GM20000 (cell line): ENCODE data around the gene PYHIN1.

Source experiments
- DNase-seq: peaks from one replicate; pipeline ENCODE4 v3.0.0; 2012; ENCODE audit warnings: low spot score
- TF ChIP-seq, protein P1 (sequence below): IDR thresholded peaks from 2 replicates; pipeline ENCODE4 v1.5.1; 2012; ENCODE audit warnings: mild to moderate bottlenecking, control low read depth; ENCODE audit errors: extremely low read depth, missing control alignments

Gene PYHIN1

GRCh38 chr1:158976219-158976618 lies 44.9 kb downstream of the PYHIN1 start:
- TF ChIP-seq, protein P1, sequence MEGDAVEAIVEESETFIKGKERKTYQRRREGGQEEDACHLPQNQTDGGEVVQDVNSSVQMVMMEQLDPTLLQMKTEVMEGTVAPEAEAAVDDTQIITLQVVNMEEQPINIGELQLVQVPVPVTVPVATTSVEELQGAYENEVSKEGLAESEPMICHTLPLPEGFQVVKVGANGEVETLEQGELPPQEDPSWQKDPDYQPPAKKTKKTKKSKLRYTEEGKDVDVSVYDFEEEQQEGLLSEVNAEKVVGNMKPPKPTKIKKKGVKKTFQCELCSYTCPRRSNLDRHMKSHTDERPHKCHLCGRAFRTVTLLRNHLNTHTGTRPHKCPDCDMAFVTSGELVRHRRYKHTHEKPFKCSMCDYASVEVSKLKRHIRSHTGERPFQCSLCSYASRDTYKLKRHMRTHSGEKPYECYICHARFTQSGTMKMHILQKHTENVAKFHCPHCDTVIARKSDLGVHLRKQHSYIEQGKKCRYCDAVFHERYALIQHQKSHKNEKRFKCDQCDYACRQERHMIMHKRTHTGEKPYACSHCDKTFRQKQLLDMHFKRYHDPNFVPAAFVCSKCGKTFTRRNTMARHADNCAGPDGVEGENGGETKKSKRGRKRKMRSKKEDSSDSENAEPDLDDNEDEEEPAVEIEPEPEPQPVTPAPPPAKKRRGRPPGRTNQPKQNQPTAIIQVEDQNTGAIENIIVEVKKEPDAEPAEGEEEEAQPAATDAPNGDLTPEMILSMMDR: no peak
- no peak for DNase-seq

DNA sequence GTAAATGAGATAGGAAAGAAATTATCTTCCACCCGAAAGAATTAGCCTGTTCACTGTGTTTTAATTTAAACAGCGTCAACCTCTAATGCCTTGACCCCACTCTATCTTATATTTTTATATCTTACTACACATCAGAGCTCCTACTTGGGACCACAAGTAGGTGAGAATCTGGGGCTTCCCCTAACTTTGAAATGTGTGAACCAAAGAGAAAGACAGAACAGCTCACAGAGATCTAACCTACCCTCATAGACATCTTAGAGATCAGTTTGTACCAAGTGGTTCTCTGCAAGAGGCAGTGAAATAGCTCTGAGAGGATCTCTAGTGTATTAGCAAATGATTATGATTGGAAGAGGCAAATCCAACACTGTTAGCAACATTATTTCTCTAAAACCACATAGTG lies 47.4 kb downstream of the PYHIN1 start:
- no peak for DNase-seq
- TF ChIP-seq, protein P1: no peak

DNA sequence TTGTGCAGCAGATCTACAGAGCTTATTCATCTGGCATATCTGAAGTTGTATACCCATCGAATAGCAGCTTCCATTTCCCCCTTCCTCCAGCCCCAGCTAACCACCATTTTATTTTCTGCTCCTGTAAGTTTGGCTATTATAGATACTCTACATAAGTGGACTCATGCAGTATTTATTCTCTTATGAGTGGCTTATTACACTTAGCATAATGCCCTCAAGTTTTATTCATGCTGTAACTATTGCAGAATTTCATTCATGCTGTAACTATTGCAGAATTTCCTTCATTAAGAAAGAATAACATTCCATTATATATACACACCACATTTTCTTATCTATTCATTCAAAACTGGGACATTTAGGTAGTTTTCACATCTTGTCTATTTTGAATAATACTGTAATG lies 47.9 kb downstream of the PYHIN1 start:
- no peak for DNase-seq

GRCh38 chr1:158983235-158983634 lies 51.9 kb downstream of the PYHIN1 start:
- TF ChIP-seq, protein P1: no peak
- no peak for DNase-seq

More for the DNA sequence above, 47.9 kb downstream of the PYHIN1 start:
- TF ChIP-seq, protein P1: no peak

- DNase-seq: no peak
- TF ChIP-seq, protein P1: no peak
These were observed 53.0 kb downstream of the PYHIN1 start for GRCh38 chr1:158984386-158984785.

DNA sequence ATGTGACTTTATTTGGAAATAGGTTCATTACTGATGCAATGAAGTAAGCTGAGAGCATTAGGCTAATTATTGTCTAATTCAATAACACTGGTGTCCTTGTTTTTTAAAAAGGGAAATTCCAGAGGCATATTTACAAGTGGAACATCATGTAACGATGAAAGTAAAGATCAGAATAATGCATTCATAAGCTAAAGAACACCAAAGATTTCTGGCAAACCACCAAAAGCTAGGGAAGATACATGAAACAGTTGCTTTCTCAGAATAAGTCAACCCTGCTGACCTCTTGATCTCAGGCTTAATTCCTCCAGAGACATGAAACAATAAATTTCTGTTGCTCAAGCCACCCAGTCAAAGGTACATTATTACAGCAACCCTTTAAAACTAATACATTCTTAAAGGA lies 58.1 kb downstream of the PYHIN1 start:
- DNase-seq: no peak
- TF ChIP-seq, protein P1: no peak

DNA sequence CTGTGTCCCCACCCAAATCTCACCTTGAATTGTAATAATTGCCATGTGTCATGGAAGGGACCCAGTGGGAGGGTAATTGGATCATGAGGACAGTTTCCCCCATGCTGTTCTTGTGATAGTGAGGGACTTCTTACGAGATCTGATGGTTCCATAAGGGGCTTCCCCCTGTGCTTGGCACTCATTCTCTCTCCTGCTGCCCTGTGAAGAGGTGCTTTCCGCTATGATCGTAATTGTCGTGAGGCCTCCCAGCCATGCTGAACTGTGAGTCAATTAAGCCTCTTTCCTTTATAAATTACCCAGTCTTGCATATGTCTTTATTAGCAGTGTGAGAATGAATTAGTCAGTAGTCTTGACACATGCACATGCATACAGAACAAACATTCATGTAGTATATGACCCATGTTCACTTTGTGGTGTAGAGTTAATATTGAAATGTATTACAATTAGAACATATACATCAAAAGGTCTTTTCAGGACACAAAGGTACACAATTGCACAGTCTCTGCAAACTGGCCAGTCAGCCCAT lies 61.5 kb downstream of the PYHIN1 start:
- no peak for DNase-seq
- TF ChIP-seq, protein P1: no peak
